GM20000 (cell line): ENCODE measurements around the gene MYO1A.
A peak's percentile ranks its signal among the peaks of the same experiment; 100 is the strongest.

Source experiments
- DNase-seq: peaks from one replicate; pipeline ENCODE4 v3.0.0; 2012; ENCODE audit warnings: low spot score
- TF ChIP-seq, protein P1 (sequence below): IDR thresholded peaks from 2 replicates; pipeline ENCODE4 v1.5.1; 2012; ENCODE audit warnings: mild to moderate bottlenecking, control low read depth; ENCODE audit errors: extremely low read depth, missing control alignments

Gene MYO1A

GRCh38 chr12:56999456-56999855, 50.5 kb downstream of the MYO1A start:
- TF ChIP-seq, protein P1, sequence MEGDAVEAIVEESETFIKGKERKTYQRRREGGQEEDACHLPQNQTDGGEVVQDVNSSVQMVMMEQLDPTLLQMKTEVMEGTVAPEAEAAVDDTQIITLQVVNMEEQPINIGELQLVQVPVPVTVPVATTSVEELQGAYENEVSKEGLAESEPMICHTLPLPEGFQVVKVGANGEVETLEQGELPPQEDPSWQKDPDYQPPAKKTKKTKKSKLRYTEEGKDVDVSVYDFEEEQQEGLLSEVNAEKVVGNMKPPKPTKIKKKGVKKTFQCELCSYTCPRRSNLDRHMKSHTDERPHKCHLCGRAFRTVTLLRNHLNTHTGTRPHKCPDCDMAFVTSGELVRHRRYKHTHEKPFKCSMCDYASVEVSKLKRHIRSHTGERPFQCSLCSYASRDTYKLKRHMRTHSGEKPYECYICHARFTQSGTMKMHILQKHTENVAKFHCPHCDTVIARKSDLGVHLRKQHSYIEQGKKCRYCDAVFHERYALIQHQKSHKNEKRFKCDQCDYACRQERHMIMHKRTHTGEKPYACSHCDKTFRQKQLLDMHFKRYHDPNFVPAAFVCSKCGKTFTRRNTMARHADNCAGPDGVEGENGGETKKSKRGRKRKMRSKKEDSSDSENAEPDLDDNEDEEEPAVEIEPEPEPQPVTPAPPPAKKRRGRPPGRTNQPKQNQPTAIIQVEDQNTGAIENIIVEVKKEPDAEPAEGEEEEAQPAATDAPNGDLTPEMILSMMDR = no peak
- no peak for DNase-seq

GRCh38 chr12:56998981-56999380, 50.9 kb downstream of the MYO1A start:
- TF ChIP-seq, protein P1 = no peak

DNA sequence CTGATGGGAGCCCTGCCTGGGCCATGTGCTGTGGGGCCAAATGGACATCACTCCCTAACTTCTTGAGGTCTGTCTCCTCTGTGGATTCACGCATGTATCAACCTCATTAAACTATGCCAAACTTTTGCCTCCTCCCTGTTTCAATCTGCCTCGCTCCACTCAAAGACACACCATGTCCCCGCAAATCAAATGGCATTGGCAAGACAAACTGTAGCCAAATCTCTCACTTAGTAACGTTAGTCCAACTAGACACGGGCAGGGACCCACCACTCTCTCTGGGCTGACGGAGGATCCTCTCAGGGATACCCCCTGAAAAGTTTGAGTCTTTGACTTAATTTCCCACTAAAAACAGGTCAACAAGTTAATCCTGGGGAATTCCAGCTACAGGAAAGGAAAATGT, 51.6 kb downstream of the MYO1A start:
- TF ChIP-seq, protein P1 = no peak
- no peak for DNase-seq

More at GRCh38 chr12:56998981-56999380, 50.9 kb downstream of the MYO1A start:
- peak; percentile 85 for DNase-seq

DNA sequence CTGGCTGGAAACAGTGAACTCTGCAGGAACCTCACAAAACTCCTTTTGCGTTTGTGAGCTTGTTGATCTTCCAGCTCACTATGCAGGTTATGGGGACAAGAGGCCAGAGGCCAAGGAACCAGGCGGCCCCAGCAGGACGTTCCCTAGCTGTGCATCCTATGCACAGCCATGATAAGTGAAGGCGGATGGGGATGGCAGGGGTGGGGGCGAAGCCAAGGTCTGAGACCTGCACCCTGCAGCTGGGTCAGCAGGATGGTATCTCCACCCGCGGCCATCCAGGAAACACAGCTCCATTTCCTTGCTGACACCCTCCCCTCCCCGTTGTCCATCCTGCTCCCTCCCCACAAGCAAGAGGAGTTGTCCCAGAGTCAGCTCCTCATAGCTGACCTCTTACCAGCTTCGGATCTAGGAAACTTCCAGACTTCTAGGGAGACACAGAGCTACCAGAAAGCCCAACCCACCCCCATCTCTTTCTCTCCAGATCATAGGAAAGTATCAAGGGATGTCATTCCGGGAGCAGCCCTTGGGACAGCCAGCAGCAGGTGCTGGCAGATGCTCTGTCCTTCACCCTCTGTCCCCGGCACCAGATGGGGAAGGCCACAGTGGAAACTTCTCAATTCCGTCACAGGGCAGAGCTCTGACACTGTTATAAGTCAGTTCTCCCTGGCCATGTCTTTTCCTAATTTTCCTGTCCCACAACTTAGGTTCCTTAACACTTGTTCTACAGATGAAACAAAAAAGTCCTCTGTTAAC, 53.0 kb downstream of the MYO1A start:
- TF ChIP-seq, protein P1 = no peak
- no peak for DNase-seq

DNA sequence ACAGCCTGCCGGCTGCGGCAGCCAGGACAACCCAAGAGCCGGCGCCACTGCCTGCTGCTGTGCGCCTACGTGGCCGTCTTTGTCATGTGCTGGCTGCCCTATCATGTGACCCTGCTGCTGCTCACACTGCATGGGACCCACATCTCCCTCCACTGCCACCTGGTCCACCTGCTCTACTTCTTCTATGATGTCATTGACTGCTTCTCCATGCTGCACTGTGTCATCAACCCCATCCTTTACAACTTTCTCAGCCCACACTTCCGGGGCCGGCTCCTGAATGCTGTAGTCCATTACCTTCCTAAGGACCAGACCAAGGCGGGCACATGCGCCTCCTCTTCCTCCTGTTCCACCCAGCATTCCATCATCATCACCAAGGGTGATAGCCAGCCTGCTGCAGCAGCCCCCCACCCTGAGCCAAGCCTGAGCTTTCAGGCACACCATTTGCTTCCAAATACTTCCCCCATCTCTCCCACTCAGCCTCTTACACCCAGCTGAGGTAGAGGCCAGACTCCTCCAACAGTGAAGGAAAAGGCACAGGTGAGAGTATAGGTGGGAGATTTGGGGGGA, 53.9 kb downstream of the MYO1A start:
- no peak for DNase-seq
- TF ChIP-seq, protein P1 = no peak

DNA sequence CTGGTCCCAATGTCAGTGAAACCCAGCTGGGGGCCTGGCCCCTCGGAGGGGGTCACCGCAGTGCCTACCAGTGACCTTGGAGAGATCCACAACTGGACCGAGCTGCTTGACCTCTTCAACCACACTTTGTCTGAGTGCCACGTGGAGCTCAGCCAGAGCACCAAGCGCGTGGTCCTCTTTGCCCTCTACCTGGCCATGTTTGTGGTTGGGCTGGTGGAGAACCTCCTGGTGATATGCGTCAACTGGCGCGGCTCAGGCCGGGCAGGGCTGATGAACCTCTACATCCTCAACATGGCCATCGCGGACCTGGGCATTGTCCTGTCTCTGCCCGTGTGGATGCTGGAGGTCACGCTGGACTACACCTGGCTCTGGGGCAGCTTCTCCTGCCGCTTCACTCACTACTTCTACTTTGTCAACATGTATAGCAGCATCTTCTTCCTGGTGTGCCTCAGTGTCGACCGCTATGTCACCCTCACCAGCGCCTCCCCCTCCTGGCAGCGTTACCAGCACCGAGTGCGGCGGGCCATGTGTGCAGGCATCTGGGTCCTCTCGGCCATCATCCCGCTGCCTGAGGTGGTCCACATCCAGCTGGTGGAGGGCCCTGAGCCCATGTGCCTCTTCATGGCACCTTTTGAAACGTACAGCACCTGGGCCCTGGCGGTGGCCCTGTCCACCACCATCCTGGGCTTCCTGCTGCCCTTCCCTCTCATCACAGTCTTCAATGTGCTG, 54.6 kb downstream of the MYO1A start:
- TF ChIP-seq, protein P1 = no peak
- DNase-seq = no peak

GRCh38 chr12:56994231-56994746, 55.6 kb downstream of the MYO1A start:
- TF ChIP-seq, protein P1 = no peak
- DNase-seq = no peak
